K562 (cell line): ENCODE measurements around the gene GNG7. TPM values are rescaled to one million over a fixed set of nuclear protein-coding genes. Genes with fewer than 3 reads are reported as not detected.
"Not testable (repeated sequence)": the region's sequence is repeated elsewhere in the genome, so short reads cannot be mapped to it uniquely, and the experiment has no call there.

Experiments
- ATAC-seq: fragments of 200-7000 bp; cut with Tn5 transposase; 3 replicates; pipeline ENCODE4 v1.9.1; 2020; ENCODE audit warnings: moderate library complexity
- BruUV-seq: library from RNA; stranded (reverse); fragments of 400-500 nt; replicated peaks from 2 replicates; lab custom pipeline; 2021; lab: Mats Ljungman, UMichigan
- CTCF ChIA-PET: fragments of 300-600 bp; formaldehyde crosslinking; extraction: SDS; loops from one replicate; lab custom pipeline; 2021; ENCODE audit warnings: low intra/inter-chr PET ratio; lab: Yijun Ruan, JAX
- POLR2A ChIA-PET: fragments of 300-600, 350-650 bp; sonication (Branson Sonifier 250); formaldehyde crosslinking; extraction: SDS; loops from one replicate; lab custom pipeline; 2021; ENCODE audit warnings: antibody characterized with exemption, inconsistent platforms; lab: Yijun Ruan, JAX
- DNase-seq, 4 experiments: peaks; one replicate each; pipeline versions ENCODE4 v3.0.0 to v3.0.0-alpha.2; 2011 to 2018; ENCODE audit warnings: low spot score in 3 of 4, mixed read lengths in 3 of 4; ENCODE audit errors: extremely low read depth in 1 of 4
- FAIRE-seq: peaks from 2 replicates; lab custom pipeline; 2011; peaks lifted over from hg19 to GRCh38; lab: Jason Lieb, UNC
- H2AFZ ChIP-seq: 2 replicates; pipeline ENCODE4 v1.6.0; 2011; ENCODE audit warnings: low read depth, low read length, control low read depth, inconsistent platforms
- H3K27ac ChIP-seq: fragments of 200-600 bp; 3 replicates; pipeline ENCODE4 v1.8.0; 2011; ENCODE audit warnings: low read depth, mild to moderate bottlenecking, control low read depth, inconsistent platforms, low read length, moderate library complexity, mixed read lengths; ENCODE audit errors: extremely low read depth
- H3K27me3 ChIP-seq, 2 experiments: fragments of 300-600 bp in 1 of 2; 2 replicates in 1 of 2; 3 replicates in 1 of 2; pipeline versions ENCODE4 v1.6.0 to v1.8.0; 2011; ENCODE audit warnings: inconsistent platforms in 2 of 2, low read length in 2 of 2, mild to moderate bottlenecking in 1 of 2, mixed read lengths in 1 of 2, moderate library complexity in 1 of 2; ENCODE audit not compliant: control insufficient read depth in 2 of 2, insufficient read depth in 2 of 2
- H3K36me3 ChIP-seq: fragments of 300-600 bp; 3 replicates; pipeline ENCODE4 v1.8.0; 2011; ENCODE audit warnings: mild to moderate bottlenecking, low read length, inconsistent platforms; ENCODE audit not compliant: control insufficient read depth, insufficient read depth
- H3K4me1 ChIP-seq, 2 experiments: fragments of 200-600 bp in 1 of 2; replicated peaks in 1 of 2; 2 replicates in 1 of 2; 3 replicates in 1 of 2; pipeline versions ENCODE4 v1.5.1 to v1.8.0; 2011; ENCODE audit warnings: inconsistent platforms in 2 of 2, low read length in 2 of 2, mild to moderate bottlenecking in 1 of 2, mixed read lengths in 1 of 2, moderate library complexity in 1 of 2; ENCODE audit not compliant: control insufficient read depth in 2 of 2, insufficient read depth in 2 of 2
- H3K4me2 ChIP-seq: 2 replicates; pipeline ENCODE4 v1.6.1; 2011; ENCODE audit warnings: low read length, control low read depth, inconsistent platforms, mixed read lengths; ENCODE audit not compliant: insufficient read depth
- H3K4me3 ChIP-seq: fragments of 200-600 bp; sonication (generic), shearing (Covaris generic); 2 replicates; pipeline ENCODE4 v1.5.1; 2016; ENCODE audit warnings: control low read depth, inconsistent platforms
- H3K79me2 ChIP-seq: fragments of 200-600 bp; 3 replicates; pipeline ENCODE4 v1.8.0; 2011; ENCODE audit warnings: low read length, inconsistent platforms; ENCODE audit not compliant: control insufficient read depth, insufficient read depth
- H3K9ac ChIP-seq, 2 experiments: 2 replicates each; pipeline versions ENCODE4 v1.6.0 to v1.6.1; 2011; ENCODE audit warnings: low read depth in 2 of 2, low read length in 2 of 2, control low read depth in 1 of 2, inconsistent platforms in 1 of 2, mild to moderate bottlenecking in 1 of 2, mixed read lengths in 1 of 2; ENCODE audit not compliant: insufficient read depth in 1 of 2
- H3K9me1 ChIP-seq: one replicate; pipeline ENCODE4 v1.6.0; 2011; ENCODE audit warnings: inconsistent platforms, mild to moderate bottlenecking, low read length, moderate library complexity; ENCODE audit not compliant: control insufficient read depth, insufficient read depth
- H3K9me3 ChIP-seq: replicated peaks from 2 replicates; pipeline ENCODE4 v1.5.1; 2011; ENCODE audit warnings: low read depth, low read length, inconsistent platforms; ENCODE audit not compliant: control insufficient read depth, insufficient read depth
- H4K20me1 ChIP-seq: replicated peaks from 2 replicates; pipeline ENCODE4 v1.6.1; 2011; ENCODE audit warnings: low read length, inconsistent platforms, mixed read lengths; ENCODE audit not compliant: control insufficient read depth, insufficient read depth
- MCM3 ChIP-seq: fragments of 450-650 bp; IDR thresholded peaks from 2 replicates; pipeline ENCODE4 v1.6.1; 2016
- WGBS: fragments of 100-300 bp; shearing (Covaris generic); methylation state at CpG from one replicate; pipeline ENCODE4 v1.1.6; 2016; ENCODE audit warnings: low coverage, mixed read lengths; ENCODE audit not compliant: insufficient coverage; ENCODE audit errors: missing lambda C conversion rate; 5-methylcytosine and 5-hydroxymethylcytosine counted together
- in situ Hi-C: fragments of 300-500 bp; cut with MboI; formaldehyde crosslinking; loops from 4 replicates; pipeline ENCODE4 v1.15.0; 2018; ENCODE audit warnings: inconsistent platforms, mixed read lengths
- intact Hi-C: fragments of 100-400 bp; cut with micrococcal nuclease; formaldehyde crosslinking; loops from 2 replicates; pipeline ENCODE4 v1.14.2; 2022
- polyA plus RNA-seq, 8 experiments: library from polyadenylated mRNA; depleted of rRNA in 4 of 8; stranded (reverse) in 5 of 8; unstranded in 3 of 8; fragments of >200 nt; fragmentation: Nextera tagmentation in 2 of 8; fragmentation: Illumina TruSeq in 1 of 8; extraction: Ambion mirVana in 2 of 8; extraction: Trizol in 1 of 8; gene quantifications; 2 replicates each; pipeline versions ENCODE4 v1.2.1 to v1.2.3, GENCODE V29; 2011 to 2014; ENCODE audit warnings: inconsistent platforms in 1 of 8, missing spikeins in 1 of 8
- total RNA-seq, 7 experiments: library from RNA; depleted of rRNA in 6 of 7; stranded (reverse); fragments of >200 nt in 6 of 7; fragmentation: Illumina TruSeq in 2 of 7; extraction: Trizol in 2 of 7; gene quantifications; 2 replicates each; pipeline versions ENCODE4 v1.2.1 to v1.2.3, GENCODE V29; 2011 to 2021; ENCODE audit warnings: low replicate concordance in 1 of 7
- TF ChIP-seq, protein P1 (sequence below): IDR thresholded peaks from 2 replicates; pipeline ENCODE4 v1.6.1; 2016; ENCODE audit warnings: missing genetic modification characterization, missing compliant biosample characterization

GNG7 gene
- total and polyA plus RNA-seq, 9 of the 15 experiments (the other 6 are each of a cell fraction or from before 2014, with no cell fraction given) = 0.01 to 0.20 (median 0.06) TPM; not detected in 1

DNA sequence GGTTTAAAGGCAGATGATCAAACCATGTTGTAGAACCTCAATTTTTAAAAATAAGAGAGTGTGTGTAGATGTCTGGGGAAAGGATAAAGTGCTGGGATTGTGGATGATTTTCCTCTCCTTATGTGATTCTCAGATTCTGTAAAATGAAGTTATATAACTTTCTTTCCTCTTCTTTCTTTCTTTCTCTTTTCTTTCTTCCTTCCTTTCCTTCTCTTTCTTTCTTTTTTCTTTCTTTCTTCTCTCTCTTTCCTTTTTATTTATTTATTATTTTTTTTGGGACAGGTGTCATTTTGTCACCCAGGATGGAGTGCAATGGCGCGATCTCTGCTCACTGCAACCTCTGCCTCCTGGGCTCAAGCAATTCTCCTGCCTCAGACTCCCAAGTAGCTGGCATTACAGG lies 144.0 kb downstream of the GNG7 start:
- Histone ChIP-seq H2AFZ (no peak overlapping the region), H3K27ac (no peak overlapping the region), H3K4me1 (peaks cover 4 to 18% of the 10 kb centered on the region in 2 experiments; a peak in 2 of 5 replicates), H3K27me3 (peaks cover 21 to 61% of the 10 kb centered on the region in 2 experiments; a peak in 4 of 5 replicates), H3K9me1 (no peaks in the 10 kb centered on the region), H3K36me3 (no peaks in the 10 kb centered on the region), H3K4me2 (no peak overlapping the region), H3K9ac (no peak overlapping the region), H3K79me2 (no peaks in the 10 kb centered on the region)
- intact Hi-C loops = no loop called here
- FAIRE-seq = no peak
- no peak for DNase-seq
- POLR2A ChIA-PET = no interaction called here
- no peak for TF ChIP-seq MCM3
- TF ChIP-seq, protein P1, sequence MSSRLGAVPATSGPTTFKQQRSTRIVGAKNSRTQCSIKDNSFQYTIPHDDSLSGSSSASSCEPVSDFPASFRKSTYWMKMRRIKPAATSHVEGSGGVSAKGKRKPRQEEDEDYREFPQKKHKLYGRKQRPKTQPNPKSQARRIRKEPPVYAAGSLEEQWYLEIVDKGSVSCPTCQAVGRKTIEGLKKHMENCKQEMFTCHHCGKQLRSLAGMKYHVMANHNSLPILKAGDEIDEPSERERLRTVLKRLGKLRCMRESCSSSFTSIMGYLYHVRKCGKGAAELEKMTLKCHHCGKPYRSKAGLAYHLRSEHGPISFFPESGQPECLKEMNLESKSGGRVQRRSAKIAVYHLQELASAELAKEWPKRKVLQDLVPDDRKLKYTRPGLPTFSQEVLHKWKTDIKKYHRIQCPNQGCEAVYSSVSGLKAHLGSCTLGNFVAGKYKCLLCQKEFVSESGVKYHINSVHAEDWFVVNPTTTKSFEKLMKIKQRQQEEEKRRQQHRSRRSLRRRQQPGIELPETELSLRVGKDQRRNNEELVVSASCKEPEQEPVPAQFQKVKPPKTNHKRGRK (tag) = 0 out of 2 replicates have a peak, but pooled peaks have one; percentile 33
- TF ChIP-seq, all 486 proteins: peak for 1
- CTCF ChIA-PET = no interaction called here
- H4K20me1 ChIP-seq = no peaks in the 10 kb centered on the region
- no peak for ATAC-seq
- 100% methylated on average over 2 of the region's 2 CpGs for WGBS
- H3K9me3 ChIP-seq = no peaks in the 10 kb centered on the region
- no peak overlapping the region for H3K4me3 ChIP-seq
- no TSS peak for BruUV-seq
- in situ Hi-C loops = no loop called here

DNA sequence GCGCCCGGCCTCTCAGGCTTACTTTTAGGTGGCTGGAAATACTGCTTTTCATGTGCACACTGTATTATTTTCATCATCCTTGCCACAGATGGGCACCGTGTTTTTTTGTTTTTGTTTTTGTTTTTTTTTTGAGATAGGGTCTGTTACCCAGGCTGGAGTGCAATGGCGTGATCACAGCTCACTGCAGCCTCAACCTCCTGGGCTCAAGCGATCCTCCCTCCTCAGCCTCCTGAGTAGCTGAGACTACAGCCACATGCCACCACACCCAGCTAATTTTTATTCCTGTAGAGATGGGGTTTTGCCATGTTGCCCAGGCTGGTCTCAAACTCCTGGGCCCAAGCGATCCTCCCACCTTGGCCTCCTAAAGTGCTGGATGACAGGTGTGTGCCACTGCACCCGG lies 144.4 kb downstream of the GNG7 start:
- H4K20me1 ChIP-seq = not testable (repeated sequence)

More for the DNA sequence above, 144.4 kb downstream of the GNG7 start:
- POLR2A ChIA-PET, H3K9ac ChIP-seq, FAIRE-seq, H3K79me2 ChIP-seq, H3K4me3 ChIP-seq, ATAC-seq, DNase-seq, H3K9me1 ChIP-seq, CTCF ChIA-PET, BruUV-seq, H3K9me3 ChIP-seq, H3K4me2 ChIP-seq, in situ Hi-C loops, intact Hi-C loops, H3K27ac ChIP-seq, H2AFZ ChIP-seq, H3K36me3 ChIP-seq: not testable (repeated sequence)
- WGBS = 14% methylated on average over 7 of the region's 7 CpGs
- peaks cover 17 to 57% of the 10 kb centered on the region in 2 experiments; a peak in 4 of 5 replicates for H3K27me3 ChIP-seq
- peaks cover 4 to 18% of the 10 kb centered on the region in 2 experiments; a peak in 2 of 5 replicates for H3K4me1 ChIP-seq
